GM19372 (cell line): ENCODE results near the gene RERE.
A peak's percentile ranks its signal among the peaks of the same experiment; 100 is the strongest.
"Not testable (repeated sequence)": the region's sequence is repeated elsewhere in the genome, so short reads cannot be mapped to it uniquely, and the experiment has no call there.

Source experiments
- ATAC-seq: cut with Tn5 transposase; IDR thresholded peaks from one replicate; pipeline ENCODE4 v1.9.1; 2021; ENCODE audit warnings: mild to moderate bottlenecking, low read depth, moderate library complexity; ENCODE audit not compliant: unreplicated experiment

Gene RERE

DNA sequence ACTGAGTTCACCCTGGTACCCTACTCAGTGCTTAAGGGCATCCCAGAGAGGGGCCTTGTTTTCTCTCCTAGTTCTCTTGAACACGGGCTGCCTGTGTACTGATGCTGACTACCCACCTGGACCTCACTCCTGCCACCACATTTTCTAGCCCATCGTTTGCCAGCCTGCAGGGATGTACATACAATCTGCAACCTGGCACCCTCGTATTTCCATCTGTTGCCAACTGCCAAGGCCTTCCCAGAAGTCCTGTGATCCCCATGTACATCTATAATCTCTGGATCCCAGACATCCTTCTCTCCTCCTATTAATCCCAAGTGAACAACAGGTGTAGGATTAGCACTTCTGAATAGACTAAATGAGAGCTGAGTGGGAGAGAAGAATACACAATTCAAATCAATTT lies 287.5 kb downstream of the RERE start:
- ATAC-seq = no peak

DNA sequence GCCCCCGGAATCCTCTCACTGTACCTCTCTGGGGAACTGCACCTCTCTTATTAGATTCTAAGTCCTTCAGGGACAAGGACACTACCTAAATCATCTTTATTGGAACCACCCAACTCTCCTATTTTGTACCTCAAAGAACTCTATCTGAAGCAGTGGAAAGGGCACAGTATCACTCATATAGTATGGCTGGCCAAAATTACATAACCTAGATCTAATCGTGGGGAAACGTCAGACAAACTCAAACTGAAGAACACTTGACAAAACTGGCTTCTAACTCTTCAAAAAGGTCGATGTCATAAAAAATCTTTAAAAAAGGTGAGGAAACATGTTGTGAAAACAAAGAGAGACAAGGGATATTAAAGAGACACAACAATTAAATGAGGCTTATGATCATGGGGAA lies 289.5 kb downstream of the RERE start:
- ATAC-seq = no peak

DNA sequence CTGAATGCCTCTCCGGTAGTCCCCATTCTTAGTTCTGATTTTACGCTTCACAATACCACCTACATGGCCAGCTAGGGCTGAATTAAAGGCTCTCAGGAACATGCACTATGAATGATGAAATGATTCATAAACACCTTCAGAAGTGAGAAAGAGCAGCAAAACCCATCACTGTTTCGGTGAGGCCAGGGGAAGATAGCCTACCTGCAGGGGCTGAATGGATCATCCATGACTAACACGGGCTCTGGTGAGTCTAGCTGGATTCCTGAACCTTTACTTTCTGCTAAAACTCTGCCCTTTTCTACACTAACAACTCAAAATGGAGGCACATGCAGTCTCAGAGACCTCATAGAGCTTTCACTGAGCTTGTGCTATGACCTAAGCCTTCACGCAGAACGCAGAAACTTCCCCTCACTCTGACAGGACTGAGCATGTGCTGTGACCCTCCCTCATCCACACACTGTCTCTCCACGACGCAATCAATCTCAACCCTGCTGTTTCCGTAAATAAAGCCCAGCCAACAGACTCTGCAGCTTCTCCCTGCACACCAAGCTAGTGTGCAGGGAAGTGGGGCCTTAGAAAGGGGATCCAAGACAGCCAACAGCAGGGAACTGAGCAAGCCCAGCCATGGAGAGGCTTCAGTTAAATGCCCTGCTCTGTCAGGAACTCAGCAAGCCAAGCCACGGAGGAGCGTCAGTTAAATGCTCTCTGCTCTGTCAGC lies 291.7 kb downstream of the RERE start:
- ATAC-seq = peak; percentile 63

DNA sequence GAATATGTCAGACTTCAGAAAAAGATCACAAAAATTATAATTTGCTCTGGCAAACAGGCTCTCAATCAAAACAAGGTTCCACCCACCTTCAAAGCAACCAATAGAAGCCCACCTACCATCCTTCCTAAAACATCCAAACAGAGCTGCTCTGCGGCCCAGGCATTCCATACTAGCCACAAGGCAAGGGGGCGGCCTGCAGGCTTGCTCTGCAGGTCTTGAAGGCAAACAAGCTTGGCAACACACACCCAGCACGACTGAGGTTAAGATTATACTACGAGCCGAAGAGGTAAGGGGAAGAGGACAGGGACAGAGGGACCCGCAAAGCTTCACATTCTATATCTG lies 292.3 kb downstream of the RERE start:
- no peak for ATAC-seq

DNA sequence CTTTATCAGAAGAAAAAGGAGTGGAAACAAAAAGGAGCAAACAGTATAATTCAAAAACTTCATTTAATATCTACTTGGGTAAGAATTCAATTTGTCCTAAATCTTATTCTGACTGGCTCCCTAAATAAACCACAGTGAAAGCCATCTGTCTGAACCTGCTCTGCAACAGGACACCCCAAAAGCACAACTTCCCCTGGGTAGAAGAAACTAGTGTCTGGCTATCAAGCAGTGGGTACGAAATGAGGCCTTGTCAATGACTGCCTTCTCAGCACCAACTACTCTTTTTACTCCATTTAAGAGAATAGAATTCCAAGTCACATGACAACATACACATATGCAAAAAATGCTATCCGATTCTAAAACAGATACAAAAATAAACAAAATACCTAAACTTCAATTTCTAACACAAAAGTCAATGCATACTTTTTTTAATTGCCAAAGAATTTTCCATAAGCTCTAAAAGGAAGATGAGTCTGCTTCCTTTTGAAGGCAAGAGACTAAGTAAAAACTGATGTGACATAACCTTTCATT lies 292.7 kb downstream of the RERE start:
- no peak for ATAC-seq

DNA sequence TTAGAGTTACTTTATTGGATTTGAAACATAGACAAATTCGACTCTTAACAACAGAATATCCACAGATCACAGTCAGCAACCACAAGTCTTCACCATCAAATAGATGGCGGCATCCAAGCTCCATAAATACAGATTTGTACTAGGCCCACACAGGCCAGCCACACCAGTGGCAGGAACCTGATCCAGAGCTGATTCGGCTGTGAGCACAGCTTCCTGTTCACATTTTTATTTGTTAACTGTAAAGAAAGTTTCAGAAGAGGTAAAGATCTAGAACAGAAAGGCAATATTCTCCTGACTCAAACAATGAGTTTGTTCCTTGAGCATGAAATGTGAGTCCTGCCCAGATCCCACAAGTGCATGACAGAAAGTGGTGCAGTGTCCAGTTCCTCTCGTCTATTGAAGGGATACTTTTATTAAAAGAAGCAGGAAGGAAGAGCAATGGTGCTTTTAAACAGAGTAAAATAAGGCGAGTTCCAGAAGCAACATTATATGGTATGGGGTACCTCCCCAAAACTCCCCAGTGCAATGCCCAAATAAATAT lies 293.7 kb downstream of the RERE start:
- no peak for ATAC-seq

DNA sequence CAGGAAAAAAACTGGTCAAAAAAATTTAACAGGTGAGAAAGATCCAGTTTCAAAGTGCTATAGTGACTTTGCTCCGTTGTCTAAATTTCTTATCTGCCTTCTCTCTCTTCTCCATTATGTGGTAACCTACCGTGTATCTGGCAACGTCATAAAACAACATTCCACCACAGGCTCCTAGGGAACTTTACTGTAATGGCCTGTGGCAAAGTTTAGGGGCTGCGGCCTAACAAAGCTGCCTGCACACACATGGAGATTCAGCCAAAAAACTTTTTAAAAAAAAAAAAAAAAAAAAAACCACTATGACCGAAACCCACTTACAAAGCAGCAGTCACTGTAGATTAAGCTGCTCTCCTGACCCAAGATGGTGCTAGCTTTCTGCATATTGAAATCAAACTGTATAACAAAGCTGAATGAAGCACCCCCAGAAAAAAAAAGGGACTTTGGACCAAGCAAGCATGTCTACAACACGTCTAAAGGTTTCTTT lies 296.9 kb downstream of the RERE start:
- ATAC-seq = no peak

DNA sequence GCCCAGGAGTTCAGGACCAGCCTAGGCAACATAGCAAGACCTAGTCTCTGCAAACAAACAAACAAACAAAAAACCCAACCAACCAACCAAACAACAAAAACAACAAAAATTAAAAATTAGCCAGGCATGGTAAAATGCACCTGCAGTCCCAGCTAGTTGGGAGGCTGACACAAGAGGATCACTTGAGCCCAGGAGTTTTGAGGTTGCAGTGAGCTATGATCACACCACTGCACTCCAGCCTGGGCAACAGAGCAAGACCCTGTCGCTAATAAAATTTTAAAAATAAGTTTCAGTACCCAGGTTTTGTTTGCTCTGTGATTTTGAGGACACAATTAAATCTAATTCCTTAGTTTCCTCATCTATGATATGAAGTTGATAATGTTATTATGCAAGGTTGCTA lies 298.3 kb downstream of the RERE start:
- no peak for ATAC-seq

DNA sequence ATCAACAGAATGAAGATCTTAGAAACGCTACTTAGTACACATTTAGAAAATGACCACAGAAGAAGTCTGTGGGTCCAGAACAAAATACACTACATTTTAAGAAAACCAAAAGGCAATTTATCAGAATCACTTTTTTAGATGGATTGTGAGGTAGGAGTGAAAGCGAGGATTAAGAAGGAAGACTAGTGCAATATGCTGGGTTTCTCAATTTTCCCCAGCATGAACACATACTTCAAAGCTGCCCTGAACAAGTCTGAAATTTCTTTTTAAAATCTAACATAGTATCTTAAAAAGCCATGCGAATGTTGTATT lies 299.0 kb downstream of the RERE start:
- ATAC-seq = no peak

DNA sequence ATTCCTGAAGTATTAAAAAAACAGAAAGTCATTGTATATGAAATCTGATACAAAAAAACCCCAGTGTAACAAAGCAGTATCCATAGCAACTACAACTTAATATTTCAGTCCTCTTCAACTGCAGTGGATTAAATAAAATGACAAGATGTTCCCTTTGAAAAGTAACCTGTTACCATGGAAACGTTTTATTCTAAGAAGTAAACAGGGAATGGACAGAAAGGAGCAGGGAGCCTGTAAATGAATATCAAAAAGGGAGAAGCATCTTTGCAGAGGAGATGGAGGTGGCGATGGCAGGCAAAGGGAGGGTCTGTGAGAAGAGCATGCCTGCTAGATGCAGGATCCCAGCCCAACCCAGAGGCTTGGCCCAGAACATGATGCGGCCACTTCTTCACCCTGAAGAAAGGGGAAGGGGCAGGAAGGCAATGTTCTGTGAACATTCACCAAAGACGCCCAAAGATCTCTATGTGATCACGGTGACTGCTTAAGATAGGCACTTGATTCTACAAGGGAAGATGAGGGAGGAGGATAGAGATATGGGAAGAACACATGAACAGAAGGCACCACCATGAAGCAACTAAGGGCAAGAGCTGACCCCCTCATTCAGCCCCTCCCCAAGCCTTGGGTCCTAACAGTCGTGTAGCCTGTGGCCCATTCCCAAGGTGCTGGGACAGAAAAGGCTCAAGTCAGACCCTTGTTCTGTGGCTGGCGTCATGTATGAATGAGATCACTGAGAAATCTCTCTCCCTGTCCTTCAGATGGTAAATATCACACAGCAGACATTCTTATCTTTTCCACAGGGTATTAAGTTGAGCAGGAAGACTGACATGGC lies 299.6 kb downstream of the RERE start:
- no peak for ATAC-seq

DNA sequence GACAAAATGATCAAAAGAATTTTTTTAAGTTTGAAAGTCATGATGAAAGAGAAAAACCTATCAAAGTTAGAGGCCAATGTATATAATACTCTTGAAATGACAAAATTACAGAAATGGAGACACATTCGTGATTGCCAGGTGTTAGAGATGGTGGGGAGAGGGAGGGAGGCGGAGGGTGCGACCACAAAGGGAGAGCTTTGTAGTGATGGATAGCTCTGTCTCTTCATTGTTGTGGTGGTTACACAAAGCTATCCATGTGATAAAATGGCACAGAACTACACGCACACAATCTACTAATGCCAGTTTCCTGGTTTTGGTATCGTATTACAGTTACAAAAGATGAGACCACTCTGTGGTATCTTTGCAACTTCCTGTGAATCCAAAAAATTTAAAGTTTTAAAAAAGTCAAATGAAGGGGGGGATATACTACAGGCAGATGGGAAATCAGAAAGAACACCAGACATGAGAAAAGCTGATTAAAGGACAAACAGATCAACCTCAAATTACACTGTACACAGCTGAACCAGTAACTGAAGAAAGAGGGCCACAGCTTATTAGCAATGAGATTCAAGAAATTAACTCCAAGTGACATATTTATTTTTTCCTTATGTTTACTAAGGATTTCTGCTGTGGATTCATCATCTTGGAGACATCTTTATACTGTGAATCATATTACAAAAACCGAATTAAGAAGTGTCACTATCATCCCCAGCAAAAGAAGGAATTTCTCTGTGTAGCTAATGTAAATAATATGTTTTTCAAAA lies 300.5 kb downstream of the RERE start:
- no peak for ATAC-seq

DNA sequence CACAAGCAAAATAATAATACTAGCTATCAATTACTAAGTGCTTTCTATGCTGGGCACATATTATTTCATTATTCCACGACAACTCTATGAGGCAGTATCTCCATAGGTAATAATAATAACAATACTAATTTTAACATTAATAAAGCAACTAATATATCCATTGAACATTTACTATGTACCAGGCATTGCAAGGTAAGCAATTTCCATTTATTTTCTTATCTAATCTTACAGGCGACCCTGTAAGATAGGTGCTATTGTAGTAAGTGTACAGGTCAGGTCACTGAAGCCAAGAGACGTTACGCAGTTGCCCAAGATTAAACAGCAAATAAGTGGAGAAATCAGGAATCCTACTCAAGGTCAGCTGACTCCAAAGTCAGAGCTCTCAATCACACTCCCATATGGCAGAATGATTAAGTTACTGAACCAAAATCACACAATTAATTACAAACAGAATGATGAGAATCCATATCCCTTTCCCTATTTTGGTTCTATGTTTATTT lies 301.1 kb downstream of the RERE start:
- ATAC-seq = no peak

DNA sequence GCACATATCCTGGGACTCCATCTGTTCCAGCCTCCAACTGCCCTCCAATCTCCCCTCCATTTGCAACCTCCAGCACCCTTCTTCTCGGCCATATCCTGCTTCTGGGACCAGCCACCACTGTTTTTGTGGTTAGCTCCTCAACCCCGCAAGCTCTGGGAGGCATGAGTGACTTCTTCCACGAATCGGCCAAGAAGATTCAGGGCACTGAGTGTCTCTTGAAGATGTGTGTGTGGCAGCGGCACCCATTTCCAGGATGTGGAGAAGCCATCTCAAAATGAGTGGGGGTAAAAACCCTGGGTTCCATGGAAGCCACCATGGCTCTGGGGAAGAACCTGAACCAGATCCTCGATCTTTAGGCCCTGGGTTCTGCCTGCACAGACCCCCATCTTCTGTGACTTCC lies 304.9 kb downstream of the RERE start:
- ATAC-seq = no peak

DNA sequence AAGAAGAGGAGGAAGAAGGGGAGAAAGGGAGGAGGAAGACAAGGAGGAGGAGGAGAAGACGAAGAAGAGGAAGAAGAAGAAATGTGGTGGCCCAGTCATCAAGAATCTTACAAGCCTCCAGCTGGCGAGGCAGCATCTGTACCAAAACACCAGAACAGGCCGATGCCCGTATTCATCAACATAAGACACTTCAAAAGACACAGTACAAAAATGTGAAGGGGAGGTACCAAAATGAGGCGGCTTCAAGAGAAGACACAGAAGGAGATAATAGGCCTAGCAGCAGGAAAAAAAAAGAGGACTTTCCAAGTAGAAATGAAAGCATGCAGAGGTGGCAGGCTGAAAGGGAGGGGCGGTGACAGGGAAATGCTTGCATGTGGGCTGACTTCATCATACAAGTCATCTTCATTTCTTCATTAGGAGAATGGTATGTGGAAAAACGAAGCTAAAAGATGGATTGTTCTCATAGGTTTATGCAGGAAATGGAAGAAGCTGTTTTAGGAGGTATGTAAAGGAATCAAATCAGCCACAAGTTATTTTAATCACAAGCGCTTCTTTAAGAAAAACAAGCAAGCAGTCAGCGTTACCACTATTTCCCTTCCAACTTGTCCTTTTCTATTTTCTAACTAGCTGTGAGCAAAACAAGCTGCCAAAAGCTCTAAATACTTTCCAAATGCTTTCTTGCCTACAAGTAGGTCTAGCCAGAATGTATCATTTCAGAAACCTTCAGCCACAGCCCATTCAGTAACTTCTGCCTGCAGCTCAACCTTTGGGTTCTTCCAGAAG lies 307.2 kb downstream of the RERE start:
- no peak for ATAC-seq

DNA sequence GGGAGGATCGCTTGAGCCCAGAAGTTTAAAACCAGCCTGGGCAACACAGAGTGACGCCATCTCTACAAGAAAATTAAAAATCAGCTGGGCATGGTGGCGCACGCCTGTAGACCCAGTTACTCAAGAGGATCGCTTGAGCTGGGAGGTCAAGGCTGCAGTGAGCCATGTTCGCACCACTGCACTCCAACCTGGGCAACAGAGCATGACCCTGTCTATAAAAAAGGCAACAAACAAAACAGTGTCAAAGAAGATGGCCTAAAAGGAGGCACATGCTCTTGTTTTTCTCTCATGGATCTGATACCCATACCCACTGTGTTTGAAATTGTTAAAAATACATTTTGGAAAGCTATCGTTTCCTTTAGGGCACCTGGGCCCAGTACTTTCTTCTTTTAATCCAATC lies 307.9 kb downstream of the RERE start:
- ATAC-seq = no peak

DNA sequence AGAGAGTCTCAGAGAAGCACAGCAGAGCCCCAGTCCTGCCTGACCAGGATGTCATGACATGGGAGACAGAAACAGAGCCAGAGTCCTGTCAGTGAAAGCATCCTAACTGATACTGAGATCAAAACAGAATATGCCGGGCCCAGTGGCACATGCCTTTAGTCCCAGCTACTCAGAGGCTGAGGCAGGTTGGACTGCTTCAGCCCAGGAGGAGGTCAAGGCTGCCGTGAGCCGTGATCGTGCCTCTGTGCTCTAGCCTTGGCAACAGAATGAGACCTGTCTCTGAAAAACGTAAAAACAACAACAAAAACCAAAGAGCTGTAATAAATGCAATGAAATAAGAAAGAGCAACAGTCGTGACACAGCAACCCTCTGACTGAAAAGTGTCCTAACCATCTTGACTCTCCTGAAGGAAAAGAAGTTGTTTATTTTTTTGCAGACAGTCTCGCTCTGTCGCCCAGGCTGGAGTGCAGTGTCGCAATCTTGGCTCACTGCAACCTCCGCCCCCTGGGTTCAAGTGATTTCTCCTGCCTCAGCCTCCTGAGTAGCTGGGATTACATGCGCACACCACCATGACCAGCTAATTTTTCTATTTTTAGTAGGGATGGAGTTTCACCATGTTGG lies 310.3 kb downstream of the RERE start:
- ATAC-seq = no peak

DNA sequence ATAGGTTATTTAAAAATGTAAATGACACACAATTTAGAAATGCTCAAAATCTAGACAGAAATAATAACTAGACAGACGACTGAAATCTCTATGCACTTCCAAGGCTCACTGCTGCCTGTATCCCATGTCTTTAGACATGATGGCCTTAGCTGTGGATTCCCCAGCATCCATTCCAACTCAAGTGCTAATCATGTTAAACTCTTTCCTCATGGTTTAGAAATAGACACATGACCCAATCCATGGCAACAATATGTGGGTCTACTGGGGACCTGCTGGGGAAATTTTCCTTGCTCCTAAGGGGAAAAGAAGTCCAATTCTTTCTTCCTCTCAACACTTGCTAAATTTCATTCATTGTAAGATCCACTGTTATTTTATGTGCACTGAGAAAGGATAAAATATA lies 311.0 kb downstream of the RERE start:
- no peak for ATAC-seq

DNA sequence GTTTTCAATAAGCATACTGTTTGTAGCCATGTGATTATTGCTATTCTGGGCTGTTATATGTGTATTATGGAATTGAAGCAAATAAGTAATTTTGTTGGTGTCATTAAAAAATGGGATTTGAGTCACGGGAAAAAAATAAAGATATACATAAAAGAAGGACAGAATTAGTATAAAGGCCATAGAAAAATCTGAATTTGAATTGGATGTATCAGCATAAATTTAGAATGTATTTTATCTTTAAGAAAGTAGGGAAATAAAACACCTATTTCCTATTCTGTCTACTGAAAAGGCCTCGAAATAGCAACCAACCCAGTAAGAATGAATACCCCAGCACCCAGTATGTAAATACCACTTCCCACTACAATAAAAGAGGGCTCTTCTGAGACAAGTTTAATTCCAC lies 313.6 kb downstream of the RERE start:
- ATAC-seq = no peak

DNA sequence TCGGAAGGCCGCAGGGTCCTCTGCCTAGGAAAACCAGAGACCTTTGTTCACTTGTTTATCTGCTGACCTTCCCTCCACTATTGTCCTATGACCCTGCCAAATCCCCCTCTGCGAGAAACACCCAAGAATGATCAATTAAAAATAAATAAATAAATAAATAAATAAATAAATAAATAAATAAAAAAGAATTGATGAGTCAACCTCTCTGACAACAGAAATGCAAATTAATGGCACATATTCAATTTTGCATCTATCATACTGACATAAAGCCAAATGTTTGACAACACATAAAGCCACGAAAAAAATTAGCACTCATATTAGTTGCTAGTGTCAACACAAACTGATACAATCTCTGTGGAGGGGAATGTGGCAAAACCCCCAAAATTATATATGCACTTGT lies 314.5 kb downstream of the RERE start:
- not testable (repeated sequence) for ATAC-seq
